GM12878 (cell line): ENCODE measurements around the gene KLHL34.

Experiments
- CTCF ChIP-seq, 3 experiments: IDR thresholded peaks in 2 of 3; conservative IDR thresholded peaks in 1 of 3; 2 replicates each; pipeline ENCODE4 v1.5.1; 2011; ENCODE audit warnings: low read depth in 3 of 3, low read length in 3 of 3, mild to moderate bottlenecking in 3 of 3, control low read depth in 2 of 3, moderate library complexity in 2 of 3, inconsistent platforms in 1 of 3, mixed read lengths in 1 of 3; ENCODE audit not compliant: control insufficient read depth in 2 of 3, insufficient read depth in 1 of 3; ENCODE audit errors: extremely low read depth in 1 of 3
- EZH2 ChIP-seq: IDR thresholded peaks from 2 replicates; pipeline ENCODE4 v1.6.1; 2012; ENCODE audit warnings: low read depth, mild to moderate bottlenecking, control low read depth, inconsistent platforms, low read length, borderline replicate concordance; ENCODE audit not compliant: control insufficient read depth
- JUNB ChIP-seq: IDR thresholded peaks from 2 replicates; pipeline ENCODE4 v1.6.1; 2016; ENCODE audit warnings: antibody characterized with exemption, mild to moderate bottlenecking
- POLR2A ChIP-seq: IDR thresholded peaks from 2 replicates; pipeline ENCODE4 v1.6.1; 2011; ENCODE audit warnings: low read depth, mild to moderate bottlenecking, low read length
- POLR2AphosphoS2 ChIP-seq: IDR thresholded peaks from 2 replicates; pipeline ENCODE4 v1.6.1; 2011; ENCODE audit warnings: low read depth, mild to moderate bottlenecking, low read length, improper control_type of control experiment, moderate library complexity
- SREBF2 ChIP-seq: IDR thresholded peaks from 2 replicates; pipeline ENCODE4 v1.6.1; 2012; ENCODE audit warnings: mild to moderate bottlenecking, low read length
- ZNF592 ChIP-seq: fragments of 450-650 bp; IDR thresholded peaks from 2 replicates; pipeline ENCODE4 v1.6.1; 2017; ENCODE audit warnings: mild to moderate bottlenecking, moderate library complexity

- TF ChIP-seq EZH2 (no peak), POLR2AphosphoS2 (no peak), SREBF2 (no peak), CTCF (IDR thresholded peaks at IDR 0.05 in 2 of 3, conservative IDR thresholded peaks at IDR 0.05 in 1 of 3; ENCODE audit: control insufficient read depth in 2 of 3, extremely low read depth in 1 of 3, insufficient read depth in 1 of 3, low read depth in 3 of 3, low read length in 3 of 3) (no peak), POLR2A (no peak), ZNF592 (no peak), JUNB (no peak)
Measured at GRCh38 chrX:21705225-21705624, 47.1 kb upstream of the KLHL34 start.
